Stimulated activated CD8-positive, alpha-beta memory T cell treated with anti-CD3 and anti-CD28 coated beads, Interleukin-12 subunit alpha, Interleukin-12 subunit beta, amount 100 ng/mL, for 24 hours (primary cell): ENCODE results near the gene FKBP14.
A peak's percentile ranks its signal among the peaks of the same experiment; 100 is the strongest.
"Not testable (repeated sequence)": the region's sequence is repeated elsewhere in the genome, so short reads cannot be mapped to it uniquely, and the experiment has no call there.

ENCODE experiments used
- DNase-seq: peaks from one replicate; pipeline ENCODE4 v3.0.0-alpha.2; 2020; ENCODE audit errors: extremely low read depth

The FKBP14 gene, protein sequence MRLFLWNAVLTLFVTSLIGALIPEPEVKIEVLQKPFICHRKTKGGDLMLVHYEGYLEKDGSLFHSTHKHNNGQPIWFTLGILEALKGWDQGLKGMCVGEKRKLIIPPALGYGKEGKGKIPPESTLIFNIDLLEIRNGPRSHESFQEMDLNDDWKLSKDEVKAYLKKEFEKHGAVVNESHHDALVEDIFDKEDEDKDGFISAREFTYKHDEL

DNA sequence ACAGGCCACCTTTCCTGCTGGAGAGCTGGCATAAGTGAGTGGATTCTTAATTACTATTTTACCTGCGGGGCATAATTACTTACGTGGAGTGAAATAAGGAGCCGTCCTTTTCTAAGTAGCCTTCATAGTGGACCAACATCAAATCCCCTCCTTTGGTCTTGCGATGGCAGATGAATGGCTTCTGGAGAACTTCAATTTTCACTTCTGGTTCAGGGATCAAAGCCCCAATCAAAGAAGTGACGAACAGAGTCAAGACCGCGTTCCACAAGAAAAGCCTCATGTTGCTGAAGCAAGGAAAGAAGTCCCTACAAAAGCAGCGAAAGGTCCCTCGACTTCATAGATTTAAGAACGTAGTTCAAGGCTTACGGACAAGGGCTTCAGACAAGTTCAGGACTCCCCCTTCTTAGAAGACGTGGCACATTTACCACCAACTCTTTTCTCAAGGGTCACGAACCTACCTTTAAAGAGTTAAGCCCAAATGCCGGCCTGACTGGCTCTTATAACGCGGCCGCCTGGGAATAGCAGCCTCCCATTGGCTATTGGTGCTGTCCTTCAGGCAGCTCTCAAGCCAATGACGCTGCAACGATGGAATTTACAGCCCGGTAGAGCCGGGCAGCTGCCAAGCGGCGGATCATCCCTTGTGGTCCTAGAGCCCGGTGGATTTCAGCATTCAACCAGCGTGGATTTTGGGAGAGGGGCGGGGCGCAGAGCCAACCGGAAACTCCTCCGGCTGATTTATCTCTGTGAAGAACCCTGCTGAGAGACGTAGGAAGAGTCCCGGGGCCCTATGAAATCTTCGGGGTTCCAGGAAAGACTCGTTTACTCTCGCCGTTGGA lies at the start of gene FKBP14:
Gene FKBP14 (minus strand): TSS at position 474 of the 836 bp plus-strand sequence. CDS start 194 bp downstream, at position 280.
- DNase-seq: peak; percentile 76

DNA sequence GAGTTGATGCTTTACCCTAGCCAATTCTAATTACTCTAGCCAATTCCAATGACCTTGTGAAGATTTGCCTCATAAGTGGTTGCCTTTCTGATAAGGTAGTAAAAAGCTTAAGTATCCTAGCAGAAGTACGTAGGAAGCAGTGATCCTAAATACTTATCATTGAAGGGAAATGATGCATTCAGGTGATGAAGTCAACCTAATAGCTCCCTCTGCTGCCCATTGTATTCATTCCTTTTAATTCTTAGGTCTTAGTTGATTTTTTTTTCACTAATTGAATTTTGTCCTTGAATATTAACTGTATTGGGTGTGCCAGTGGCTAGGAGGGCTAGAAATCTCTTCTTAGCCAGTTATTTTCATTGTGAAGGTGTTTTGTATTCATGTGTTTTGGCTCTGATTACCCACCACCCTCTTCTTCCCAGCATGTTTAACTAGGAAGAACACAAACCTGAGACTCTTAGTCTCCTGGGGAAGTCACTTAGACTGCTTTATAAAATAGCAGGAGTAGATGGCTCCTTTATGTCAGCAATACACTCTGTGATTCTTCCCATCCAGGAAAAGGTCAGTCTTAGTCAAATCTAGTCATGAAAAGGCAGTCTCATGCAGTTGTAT lies 48.0 kb upstream of the FKBP14 start:
- no peak for DNase-seq

DNA sequence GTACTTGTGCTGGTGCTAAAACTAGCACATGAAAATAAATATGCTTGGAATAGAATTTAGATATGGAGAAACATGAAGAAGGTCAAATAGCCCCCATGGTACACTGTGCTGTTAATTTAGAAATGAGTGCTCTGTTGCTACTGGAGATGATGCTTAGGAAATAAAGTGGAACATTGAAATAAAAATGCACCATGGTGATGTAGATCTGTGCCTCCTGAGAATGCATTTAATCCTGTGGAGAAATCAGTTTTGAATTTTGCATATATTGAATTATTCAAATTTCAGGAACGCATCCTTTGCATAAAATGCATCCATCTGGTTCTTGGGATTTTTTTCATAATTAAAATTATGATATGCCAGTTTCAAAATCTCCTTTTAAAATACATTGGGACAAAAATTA lies 46.2 kb upstream of the FKBP14 start:
- DNase-seq: no peak

DNA sequence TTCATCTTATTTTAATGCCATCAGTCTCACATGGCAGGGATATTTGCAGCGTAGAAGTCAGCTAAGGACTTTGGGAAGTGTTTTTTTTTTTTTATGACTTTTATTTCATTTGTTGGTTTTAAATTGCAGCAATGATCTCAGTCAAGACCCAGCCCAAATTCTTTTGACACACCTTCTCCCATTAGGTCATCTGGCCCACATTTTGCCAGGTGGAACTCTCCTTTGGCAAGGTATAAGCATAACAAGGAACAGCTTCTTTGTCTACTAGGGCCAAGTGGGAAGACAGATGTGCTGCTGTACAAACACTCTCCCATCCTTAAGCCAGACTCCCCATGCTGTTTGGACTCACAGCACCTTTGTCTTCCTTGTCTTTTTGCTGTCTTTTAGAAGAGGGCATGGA lies 43.5 kb upstream of the FKBP14 start:
- no peak for DNase-seq

DNA sequence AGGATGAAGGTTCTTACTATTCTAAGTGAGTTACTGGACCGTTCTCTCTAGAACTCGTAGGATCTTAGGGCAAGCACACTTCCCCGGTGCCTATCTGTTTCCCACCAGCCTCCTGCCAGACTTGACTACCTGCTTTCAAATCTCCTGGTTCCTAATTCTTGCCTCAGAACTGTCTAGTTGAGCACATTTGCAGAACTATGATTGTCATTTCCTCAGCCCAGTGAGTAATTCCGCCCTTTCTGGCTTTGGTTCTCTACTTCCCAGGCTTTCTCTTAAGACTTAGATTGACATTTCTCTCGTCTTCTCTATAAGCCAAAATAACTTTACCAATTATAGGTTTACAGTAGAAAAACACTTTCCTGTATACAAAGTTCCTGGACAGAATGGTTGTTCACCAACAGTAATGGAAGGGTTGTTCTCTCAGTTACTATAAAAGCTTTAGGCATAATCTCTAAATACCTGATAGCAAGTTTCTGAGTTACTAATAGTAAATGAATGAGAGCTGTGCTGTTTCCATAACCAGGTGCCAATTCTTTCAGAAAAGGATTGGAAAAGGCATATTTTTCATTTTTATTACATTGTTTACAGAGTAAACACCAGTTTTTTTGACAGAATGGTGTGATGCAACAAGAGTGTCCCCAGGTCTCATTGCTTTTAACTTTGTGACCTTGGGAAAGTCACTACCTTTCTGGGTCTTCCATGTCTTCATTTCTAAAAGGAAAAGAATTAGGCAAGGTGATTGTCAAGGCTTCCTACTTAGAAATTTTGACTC lies 42.8 kb upstream of the FKBP14 start:
- no peak for DNase-seq

DNA sequence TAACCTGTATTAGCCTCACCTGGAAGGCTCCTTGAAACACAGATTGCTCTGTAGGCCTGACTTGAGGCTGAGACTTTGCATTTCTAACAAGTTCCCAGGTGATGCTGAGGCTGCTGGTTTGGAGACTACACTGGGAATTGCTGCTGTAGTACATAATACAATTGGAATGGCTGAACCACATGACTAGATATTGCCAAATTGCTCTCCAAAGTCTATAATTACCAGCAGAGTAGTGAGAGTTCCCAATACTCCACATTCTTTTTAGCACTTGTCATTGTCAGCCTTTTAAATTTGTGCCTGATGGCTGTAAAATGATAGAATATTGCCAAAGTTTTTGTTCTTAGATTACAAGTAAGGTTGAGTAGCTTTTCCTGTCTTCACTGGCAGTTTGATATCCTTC lies 41.6 kb upstream of the FKBP14 start:
- DNase-seq: no peak

DNA sequence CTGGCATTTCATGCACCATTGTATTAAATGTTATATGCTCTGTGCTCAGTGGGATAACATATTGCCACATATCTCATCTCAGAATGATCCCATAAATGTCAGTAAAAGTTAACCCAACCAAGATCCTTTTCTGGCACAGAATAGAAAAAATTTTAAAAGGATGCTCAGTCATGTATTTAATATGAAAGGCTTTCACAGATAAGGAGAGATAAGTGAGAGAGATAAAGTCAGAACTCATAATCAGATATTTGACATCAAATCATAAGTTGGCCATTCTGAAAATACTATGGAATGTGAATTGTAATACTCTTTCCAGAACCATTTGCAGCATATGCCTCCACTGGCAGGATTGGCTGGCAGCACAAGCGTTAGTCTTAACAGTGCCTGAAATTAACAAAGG lies 40.2 kb upstream of the FKBP14 start:
- no peak for DNase-seq

DNA sequence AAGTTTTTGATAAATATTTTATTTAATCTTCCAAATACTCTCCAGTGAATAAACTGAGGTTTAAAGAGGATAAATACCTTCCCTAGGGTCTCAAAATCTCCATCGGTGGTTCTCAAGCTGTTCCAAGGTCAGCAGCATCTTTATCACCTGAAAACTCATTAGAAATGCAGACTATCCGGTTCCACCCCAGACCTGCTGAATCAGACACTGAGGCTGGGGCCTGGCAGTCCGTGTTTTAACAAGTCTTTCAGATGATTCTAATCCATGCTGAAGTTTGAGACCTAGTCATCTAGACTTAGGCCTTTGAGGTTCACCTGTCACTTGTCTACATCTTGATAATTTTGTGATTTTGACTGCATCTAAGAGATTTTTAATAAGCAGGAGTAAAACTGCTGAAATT lies 39.2 kb upstream of the FKBP14 start:
- no peak for DNase-seq

DNA sequence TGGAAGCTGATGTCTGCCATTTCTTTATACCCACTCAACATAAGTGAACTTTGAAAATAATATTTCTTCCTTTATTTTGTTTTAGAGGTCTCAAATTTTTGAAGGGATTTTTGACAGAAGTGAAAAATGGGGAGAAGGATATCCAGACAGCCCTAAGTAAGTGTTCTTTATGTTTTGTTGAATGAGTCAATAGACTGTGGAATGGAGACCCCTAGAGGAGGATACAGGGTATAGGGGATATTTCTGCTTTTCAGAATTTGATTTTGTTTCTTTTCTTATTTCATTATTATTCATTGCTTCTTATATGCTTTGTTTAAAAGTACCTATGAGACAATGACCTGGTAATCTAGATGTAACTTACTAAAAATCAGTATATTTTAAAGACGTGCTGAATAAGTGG lies 36.1 kb upstream of the FKBP14 start:
- no peak for DNase-seq

DNA sequence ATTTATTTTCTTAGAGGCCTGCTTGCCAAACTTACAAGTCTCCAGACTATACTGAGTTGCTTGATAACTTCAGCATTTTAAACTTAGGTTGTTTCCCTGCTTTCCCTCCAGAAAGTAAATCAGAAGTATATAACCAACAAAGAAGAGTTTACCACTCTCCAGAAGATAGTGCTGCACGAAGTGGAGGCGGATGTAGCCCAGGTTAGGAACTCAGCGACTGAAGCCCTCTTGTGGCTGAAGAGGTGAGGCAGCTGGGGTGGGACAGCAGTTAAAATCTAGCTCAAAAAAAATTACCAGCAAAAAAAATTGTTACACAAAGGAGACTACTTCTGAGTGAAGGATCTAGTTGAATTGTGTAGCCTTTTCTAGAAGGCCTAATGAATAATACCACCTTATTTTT lies 35.3 kb upstream of the FKBP14 start:
- DNase-seq: not testable (repeated sequence)

DNA sequence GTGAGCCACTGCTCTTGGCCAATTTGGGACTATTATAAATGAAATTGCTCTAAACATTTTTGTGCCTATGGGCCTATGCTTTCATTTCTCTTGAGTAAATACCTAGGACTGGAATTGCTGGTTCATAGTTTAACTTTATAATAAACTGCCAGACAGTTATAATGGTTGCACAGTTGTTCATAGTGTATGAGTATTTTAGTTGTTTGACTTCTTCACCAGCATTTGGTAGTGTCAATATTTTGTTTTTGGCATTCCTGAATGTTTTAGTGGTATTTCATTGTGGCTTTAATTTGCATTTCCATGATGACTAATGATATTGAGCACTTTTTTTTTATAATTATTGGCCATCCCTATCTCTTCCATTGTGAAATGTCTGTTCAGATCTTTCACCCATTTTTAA lies 31.2 kb upstream of the FKBP14 start:
- no peak for DNase-seq

DNA sequence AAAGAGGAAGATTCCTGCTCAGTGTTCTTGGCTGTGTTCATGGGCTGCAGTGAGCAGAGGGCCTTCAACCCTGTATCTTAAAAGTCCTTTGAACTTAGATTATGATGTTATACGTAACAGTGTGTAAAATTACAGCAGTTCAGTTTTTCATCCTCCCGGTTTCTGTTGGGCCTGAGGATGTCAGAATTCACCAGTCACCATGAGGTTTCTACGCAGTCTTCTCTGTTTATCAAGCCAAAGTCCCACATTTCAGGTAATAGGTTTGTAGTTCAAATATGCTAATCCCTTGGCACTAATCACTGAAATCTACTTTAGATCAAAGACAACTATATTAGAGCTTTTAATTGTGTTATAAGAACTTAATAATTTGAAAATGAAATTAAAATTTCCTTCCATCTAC lies 26.6 kb upstream of the FKBP14 start:
- DNase-seq: no peak

DNA sequence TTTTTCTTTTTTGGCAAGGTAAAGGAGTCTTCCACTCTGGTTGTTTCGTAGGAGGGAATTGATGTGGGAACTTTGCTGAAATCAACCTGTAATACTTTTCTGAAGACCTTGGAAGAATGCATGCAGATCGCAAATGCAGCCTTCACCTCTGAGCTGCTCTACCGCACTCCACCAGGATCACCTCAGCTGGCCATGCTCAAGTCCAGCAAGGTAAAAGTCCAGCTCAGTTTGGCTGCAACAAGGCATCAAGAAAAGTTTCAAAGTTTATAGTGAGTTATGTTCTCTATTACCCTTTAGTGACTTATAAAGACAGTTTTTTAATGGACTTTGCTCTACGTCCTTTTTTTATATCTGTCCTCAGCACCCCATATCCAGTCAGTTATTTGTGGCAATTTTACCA lies 22.7 kb upstream of the FKBP14 start:
- no peak for DNase-seq

DNA sequence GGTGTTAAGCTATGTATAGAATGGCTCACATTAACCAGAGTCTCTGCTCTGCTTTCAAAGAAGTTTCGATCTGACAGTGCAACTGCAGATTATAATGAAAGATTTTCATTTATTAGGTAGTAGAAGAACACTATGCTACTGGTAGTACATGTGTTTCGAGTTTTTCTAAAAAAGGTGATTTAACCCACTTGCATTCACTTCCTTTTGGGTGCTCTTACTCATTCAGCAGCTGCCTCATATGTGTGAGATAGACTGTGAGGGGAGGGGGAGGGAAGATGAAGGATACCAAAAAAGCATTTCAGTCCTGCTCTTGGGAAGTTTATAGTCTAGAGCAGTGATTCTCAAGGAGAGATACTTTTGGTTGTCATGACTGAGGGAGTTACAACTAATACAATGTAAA lies 22.1 kb upstream of the FKBP14 start:
- no peak for DNase-seq

DNA sequence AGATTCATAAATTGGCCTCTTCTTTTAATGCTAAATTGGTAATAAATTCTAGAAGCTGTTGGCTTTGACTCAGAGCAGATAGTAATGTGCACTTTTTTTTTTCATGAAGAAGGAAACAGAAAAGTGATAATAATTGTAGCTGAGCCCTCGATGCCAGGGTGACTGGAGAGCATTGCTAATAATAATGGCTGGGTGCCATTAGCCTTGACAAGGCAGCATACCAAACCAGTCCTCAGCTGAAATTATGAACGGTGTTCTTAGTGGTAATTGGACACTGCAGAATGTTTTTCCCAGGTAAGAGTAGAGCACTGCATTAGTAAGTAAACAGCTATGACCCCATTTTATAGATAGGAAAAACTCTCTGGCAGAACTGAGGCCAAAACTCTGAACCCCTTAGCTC lies 20.6 kb upstream of the FKBP14 start:
- DNase-seq: no peak

DNA sequence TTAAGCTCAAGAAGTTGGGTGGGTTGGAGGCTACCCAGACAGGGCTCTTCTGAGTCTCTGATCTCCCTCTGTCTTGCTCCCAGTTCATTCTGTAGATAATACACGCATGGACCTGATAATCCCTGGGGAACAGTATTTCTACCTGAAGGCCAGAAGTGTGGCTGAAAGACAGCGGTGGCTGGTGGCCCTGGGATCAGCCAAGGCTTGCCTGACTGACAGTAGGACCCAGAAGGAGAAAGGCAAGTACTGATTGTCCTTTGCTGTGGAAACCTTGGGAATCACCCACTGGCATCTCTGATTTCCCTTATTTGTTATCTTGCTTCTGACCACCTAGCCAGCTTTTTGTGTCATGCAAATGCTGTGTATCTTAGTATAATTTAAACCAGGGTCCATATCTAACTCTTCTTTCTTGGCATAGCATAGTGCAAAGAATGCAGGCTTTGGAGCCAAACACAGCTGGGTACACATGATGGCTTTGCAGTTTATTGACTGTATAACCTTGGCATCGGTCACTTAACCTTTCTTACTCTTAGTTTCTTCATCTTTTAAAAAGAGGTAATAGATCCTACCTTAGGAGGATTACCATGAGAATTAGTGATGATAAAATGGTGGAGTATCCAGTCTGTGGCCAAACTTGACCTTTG lies 19.7 kb upstream of the FKBP14 start:
- DNase-seq: no peak

DNA sequence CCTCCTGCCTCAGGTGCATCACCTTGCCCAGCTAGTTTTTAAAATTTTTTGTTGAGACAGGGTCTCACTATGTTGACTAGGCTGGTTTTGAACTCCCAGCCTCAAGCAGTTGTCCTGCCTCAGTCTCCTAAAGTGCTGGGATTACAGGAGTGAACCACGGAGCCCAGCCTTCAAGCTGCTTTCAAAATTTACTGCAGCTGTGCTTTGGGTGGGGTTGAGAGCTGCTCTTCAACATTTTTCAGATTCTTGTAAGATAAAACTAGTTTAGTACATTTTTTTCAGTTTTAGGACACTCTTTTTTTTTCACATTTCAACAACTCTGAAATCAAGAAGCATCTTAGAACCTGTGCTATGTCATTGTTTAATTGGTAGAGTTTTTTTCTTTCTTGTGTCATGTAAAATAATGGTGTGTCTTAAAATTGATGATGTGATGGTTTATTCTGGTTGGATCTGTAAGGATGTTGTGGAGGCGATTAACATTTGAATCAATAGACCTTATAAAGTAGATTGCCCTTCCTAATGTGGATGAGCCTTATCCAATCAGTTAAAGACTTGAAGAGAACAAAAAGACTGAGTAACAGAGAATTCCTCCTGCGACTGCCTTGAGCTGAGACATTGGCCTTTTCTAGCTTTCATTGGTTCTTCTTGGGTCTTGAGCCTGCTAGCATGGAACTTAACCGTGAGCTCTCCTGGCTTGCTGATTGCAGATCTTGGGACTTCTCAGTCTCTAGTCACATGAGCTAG lies 15.2 kb upstream of the FKBP14 start:
- no peak for DNase-seq

DNA sequence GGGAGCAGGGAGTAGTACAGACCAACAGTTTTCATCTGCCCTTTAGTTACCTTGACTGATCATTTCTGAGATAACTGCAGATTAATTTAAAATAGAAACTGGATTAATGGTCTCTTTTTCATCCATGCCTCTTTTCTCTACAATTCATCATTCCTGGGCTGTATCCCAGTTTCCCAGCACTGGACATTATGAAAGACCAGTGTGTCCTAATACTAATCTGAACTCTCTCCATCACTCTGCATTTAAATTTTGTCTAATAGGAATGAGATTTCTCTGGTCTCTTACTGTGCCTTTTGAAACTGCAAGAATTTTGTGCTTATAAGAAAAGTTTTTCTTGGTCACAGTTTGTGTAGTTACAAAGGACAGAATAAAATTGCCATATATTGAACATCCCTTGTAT lies 14.4 kb upstream of the FKBP14 start:
- no peak for DNase-seq

DNA sequence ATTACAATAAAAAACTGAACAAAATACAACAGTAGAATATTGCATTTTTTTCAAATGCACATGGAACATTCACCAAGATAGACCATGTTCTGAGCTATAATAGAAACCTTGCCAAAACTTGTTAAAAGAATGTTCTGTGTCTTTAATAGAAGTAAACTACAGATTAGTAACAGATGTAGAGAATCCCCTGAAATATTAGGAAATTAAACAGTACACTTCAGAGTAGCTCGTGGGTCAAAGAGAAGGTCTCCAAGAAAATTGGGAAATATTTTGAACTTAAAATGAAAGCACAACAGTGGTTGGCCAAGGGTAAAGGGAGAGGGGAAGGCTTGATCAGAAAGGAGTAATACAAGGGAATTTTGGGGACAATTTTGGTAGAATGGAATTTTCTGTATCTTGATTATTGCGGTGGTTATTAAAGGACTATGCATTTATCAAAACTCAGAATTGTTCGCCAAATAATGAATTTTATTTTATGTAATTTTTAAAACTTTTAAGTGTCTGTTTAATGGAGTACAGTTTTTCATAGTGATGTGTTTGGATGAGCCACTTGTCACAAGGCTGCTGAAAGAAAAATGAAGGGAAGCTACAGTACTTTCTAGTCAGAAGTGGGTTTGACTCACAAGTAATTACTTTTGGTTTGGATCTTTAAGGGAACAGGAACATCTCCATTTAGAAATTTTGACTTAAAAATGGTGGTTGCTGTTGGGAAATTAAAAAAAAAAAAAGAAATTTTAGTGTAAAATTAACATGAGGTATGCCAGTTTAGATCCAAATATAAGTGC lies 11.9 kb upstream of the FKBP14 start:
- no peak for DNase-seq

DNA sequence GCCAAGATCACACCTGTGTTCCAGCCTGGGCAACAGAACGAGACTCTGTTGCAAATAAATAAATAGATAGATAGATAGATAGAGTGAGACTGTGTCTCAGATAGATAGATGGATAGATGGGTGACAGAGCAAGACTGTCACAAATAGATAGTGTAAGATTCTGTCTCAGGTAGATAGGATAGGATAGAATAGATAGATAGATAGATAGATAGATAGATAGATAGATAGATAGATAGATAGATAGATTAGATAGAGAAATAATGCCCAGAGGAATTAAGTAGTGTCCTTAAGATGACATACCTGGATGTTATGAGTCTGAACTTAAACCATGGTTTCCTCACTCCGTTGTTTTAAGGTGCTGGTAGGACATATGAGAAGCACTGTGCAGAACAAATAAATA lies 9.7 kb upstream of the FKBP14 start:
- DNase-seq: no peak
